ENCODE measurements around the gene EPHA6. TPM values are rescaled to one million over a fixed set of nuclear protein-coding genes. Genes with fewer than 3 reads are reported as not detected.

EPHA6 gene
- total and polyA plus RNA-seq, 9 of the 15 experiments (the other 6 are each of a cell fraction or from before 2014, with no cell fraction given): not detected

- 0% methylated on average over 2 of the region's 2 CpGs for WGBS (ENCODE audit: insufficient coverage, low coverage, missing lambda C conversion rate)
- POLR2A ChIA-PET: no interaction called here
These were observed 906.0 kb downstream of the EPHA6 start for GRCh38 chr3:97720417-97720816.

More at GRCh38 chr3:97720417-97720816, 906.0 kb downstream of the EPHA6 start:
- Histone ChIP-seq H4K20me1 (replicated peaks; ENCODE audit: control insufficient read depth, insufficient read depth, low read length) (no peaks in the 10 kb centered on the region), H3K9me3 (replicated peaks; ENCODE audit: control insufficient read depth, insufficient read depth, low read depth, low read length) (no peaks in the 10 kb centered on the region), H3K4me2 (ENCODE audit: insufficient read depth, low read length) (no peak overlapping the region), H3K27me3 (ENCODE audit: control insufficient read depth in 2 of 2, insufficient read depth in 2 of 2, low read length in 2 of 2) (no peaks in the 10 kb centered on the region), H3K4me1 (replicated peaks in 1 of 2; ENCODE audit: control insufficient read depth in 2 of 2, insufficient read depth in 2 of 2, low read length in 2 of 2) (no peaks in the 10 kb centered on the region), H3K79me2 (ENCODE audit: control insufficient read depth, insufficient read depth, low read length) (no peaks in the 10 kb centered on the region), H3K27ac (ENCODE audit: extremely low read depth, low read depth, low read length) (no peak overlapping the region), H3K9ac (ENCODE audit: insufficient read depth in 1 of 2, low read depth in 2 of 2, low read length in 2 of 2) (no peak overlapping the region), H2AFZ (ENCODE audit: low read depth, low read length) (no peak overlapping the region), H3K4me3 (no peak overlapping the region), H3K9me1 (ENCODE audit: control insufficient read depth, insufficient read depth, low read length) (no peaks in the 10 kb centered on the region), H3K36me3 (ENCODE audit: control insufficient read depth, insufficient read depth, low read length) (no peaks in the 10 kb centered on the region)
- BruUV-seq (replicated peaks): no TSS peak
- intact Hi-C loops (cut with micrococcal nuclease) (loop anchor here (10.0 kb wide), 1 partner anchor 856 kb away; no protein-coding TSS in a partner anchor), in situ Hi-C loops (cut with MboI) (no loop called here)
- no peak for DNase-seq (ENCODE audit: extremely low read depth in 1 of 4, low spot score in 3 of 4)
- FAIRE-seq: no peak
- no peak for TF ChIP-seq NFXL1 (CRISPR knock-in tag; IDR thresholded peaks at IDR 0.05)
- no peak for TF ChIP-seq EP400 (IDR thresholded peaks at IDR 0.05)
- TF ChIP-seq SMC3 (conservative IDR thresholded peaks at IDR 0.05; ENCODE audit: insufficient read depth, low read depth, low read length): no peak
- no peak for TF ChIP-seq ZFP36 (IDR thresholded peaks at IDR 0.05; ENCODE audit: low read depth, low read length, partially characterized antibody)
- TF ChIP-seq MLLT1 (IDR thresholded peaks at IDR 0.05): no peak
- TF ChIP-seq GATAD2A (IDR thresholded peaks at IDR 0.05): no peak
- no peak for TF ChIP-seq GTF2E2 (tag; IDR thresholded peaks at IDR 0.05)
- TF ChIP-seq HDGF (IDR thresholded peaks at IDR 0.05): no peak
- no peak for TF ChIP-seq PURB (CRISPR knock-in tag; IDR thresholded peaks at IDR 0.05; ENCODE audit: low read depth)
- TF ChIP-seq CBX5 (IDR thresholded peaks at IDR 0.05; ENCODE audit: borderline replicate concordance, low read depth): no peak
- TF ChIP-seq FIP1L1 (IDR thresholded peaks at IDR 0.05; ENCODE audit: low read depth, low read length, poor library complexity, severe bottlenecking): no peak
- no peak for ATAC-seq
- CTCF ChIA-PET (ENCODE audit: low intra/inter-chr PET ratio): no interaction called here

Measured in K562 (cell line).